ENCODE data around the gene PPP3R1. TPM values are rescaled to one million over a fixed set of nuclear protein-coding genes. Genes with fewer than 3 reads are reported as not detected.

The PPP3R1 gene
- total and polyA plus RNA-seq, 9 of the 15 experiments (the other 6 are each of a cell fraction or from before 2014, with no cell fraction given), result 3.7 to 70.0 (median 24.8) TPM

GRCh38 chr2:68287580-68288441 lies 35.5 kb upstream of the PPP3R1 start (continued):
- TF ChIP-seq RNF219 (CRISPR knock-in tag; IDR thresholded peaks at IDR 0.05), result no peak
- no peak for TF ChIP-seq FOXJ3 (CRISPR knock-in tag; IDR thresholded peaks at IDR 0.05)
- TF ChIP-seq U2AF2 (optimal IDR thresholded peaks at IDR 0.05; ENCODE audit: low read depth, low read length), result no peak
- TF ChIP-seq ZNF282 (CRISPR knock-in tag; IDR thresholded peaks at IDR 0.05), result no peak
- TF ChIP-seq CC2D1A (IDR thresholded peaks at IDR 0.05), result no peak
- TF ChIP-seq ZNF239 (CRISPR knock-in tag; IDR thresholded peaks at IDR 0.05), result no peak
- no peak for TF ChIP-seq SRSF3 (IDR thresholded peaks at IDR 0.05; ENCODE audit: insufficient read depth, low read length)
- no peak for TF ChIP-seq MIER1 (IDR thresholded peaks at IDR 0.05; ENCODE audit: low read depth)
- no peak for TF ChIP-seq TEAD2 (tag; IDR thresholded peaks at IDR 0.05)
- TF ChIP-seq PTBP1 (IDR thresholded peaks at IDR 0.05; ENCODE audit: low read depth, low read length), result no peak
- no peak for TF ChIP-seq NFXL1 (CRISPR knock-in tag; IDR thresholded peaks at IDR 0.05)
- no peak for TF ChIP-seq CTCFL (IDR thresholded peaks at IDR 0.05; ENCODE audit: borderline replicate concordance, insufficient read depth, low read depth, low read length, poor library complexity, severe bottlenecking)
- no peak for TF ChIP-seq POLR3G (IDR thresholded peaks at IDR 0.05; ENCODE audit: extremely low read depth, insufficient read length, insufficient replicate concordance)
- TF ChIP-seq SUPT5H (IDR thresholded peaks at IDR 0.05), result no peak
- no peak for TF ChIP-seq HIVEP1 (CRISPR knock-in tag; IDR thresholded peaks at IDR 0.05)
- no peak for TF ChIP-seq ETV6 (IDR thresholded peaks at IDR 0.05; ENCODE audit: borderline replicate concordance in 1 of 2, low read depth in 2 of 2, low read length in 1 of 2)
- no peak for TF ChIP-seq ETV6 (CRISPR knock-in tag; IDR thresholded peaks at IDR 0.05; ENCODE audit: borderline replicate concordance)
- TF ChIP-seq, protein P1, sequence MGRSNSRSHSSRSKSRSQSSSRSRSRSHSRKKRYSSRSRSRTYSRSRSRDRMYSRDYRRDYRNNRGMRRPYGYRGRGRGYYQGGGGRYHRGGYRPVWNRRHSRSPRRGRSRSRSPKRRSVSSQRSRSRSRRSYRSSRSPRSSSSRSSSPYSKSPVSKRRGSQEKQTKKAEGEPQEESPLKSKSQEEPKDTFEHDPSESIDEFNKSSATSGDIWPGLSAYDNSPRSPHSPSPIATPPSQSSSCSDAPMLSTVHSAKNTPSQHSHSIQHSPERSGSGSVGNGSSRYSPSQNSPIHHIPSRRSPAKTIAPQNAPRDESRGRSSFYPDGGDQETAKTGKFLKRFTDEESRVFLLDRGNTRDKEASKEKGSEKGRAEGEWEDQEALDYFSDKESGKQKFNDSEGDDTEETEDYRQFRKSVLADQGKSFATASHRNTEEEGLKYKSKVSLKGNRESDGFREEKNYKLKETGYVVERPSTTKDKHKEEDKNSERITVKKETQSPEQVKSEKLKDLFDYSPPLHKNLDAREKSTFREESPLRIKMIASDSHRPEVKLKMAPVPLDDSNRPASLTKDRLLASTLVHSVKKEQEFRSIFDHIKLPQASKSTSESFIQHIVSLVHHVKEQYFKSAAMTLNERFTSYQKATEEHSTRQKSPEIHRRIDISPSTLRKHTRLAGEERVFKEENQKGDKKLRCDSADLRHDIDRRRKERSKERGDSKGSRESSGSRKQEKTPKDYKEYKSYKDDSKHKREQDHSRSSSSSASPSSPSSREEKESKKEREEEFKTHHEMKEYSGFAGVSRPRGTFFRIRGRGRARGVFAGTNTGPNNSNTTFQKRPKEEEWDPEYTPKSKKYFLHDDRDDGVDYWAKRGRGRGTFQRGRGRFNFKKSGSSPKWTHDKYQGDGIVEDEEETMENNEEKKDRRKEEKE (IDR thresholded peaks at IDR 0.05; ENCODE audit: borderline replicate concordance in 1 of 2, control insufficient read depth in 1 of 2, low read depth in 2 of 2, low read length in 1 of 2), result no peak
- TF ChIP-seq HOMEZ (CRISPR knock-in tag; IDR thresholded peaks at IDR 0.05), result no peak

Data from K562 (cell line).